Uterus (tissue), 4 donors: ENCODE measurements around the gene TGDS. TPM values are rescaled to one million over a fixed set of nuclear protein-coding genes. Genes with fewer than 3 reads are reported as not detected.
A peak's percentile ranks its signal among the peaks of the same experiment; 100 is the strongest.

Source experiments
- DNase-seq, 2 donors: peaks; one replicate each; pipeline ENCODE4 v3.0.0-alpha.2; 2019 to 2020
- H3K27ac ChIP-seq, 2 donors: fragments of 200-600 bp; sonication (generic); 1 replicate in 1 of 2; 2 replicates in 1 of 2; pipeline ENCODE4 v1.5.1; 2016 to 2018
- H3K27me3 ChIP-seq, 2 donors: fragments of 200-600 bp; sonication (generic); one replicate each; pipeline ENCODE4 v1.5.1; 2018 to 2019; ENCODE audit warnings: control low read depth in 1 of 2
- H3K36me3 ChIP-seq, 2 donors: fragments of 200-600 bp; sonication (generic); one replicate each; pipeline ENCODE4 v1.5.1; 2019; ENCODE audit warnings: control low read depth in 1 of 2
- H3K4me1 ChIP-seq, 2 donors: fragments of 200-600 bp; sonication (generic); one replicate each; pipeline ENCODE4 v1.5.1; 2018 to 2019; ENCODE audit warnings: control low read depth in 1 of 2
- H3K4me3 ChIP-seq, 2 donors: fragments of 200-600 bp; sonication (generic); 1 replicate in 1 of 2; 2 replicates in 1 of 2; pipeline ENCODE4 v1.5.1; 2018 to 2019; ENCODE audit warnings: mild to moderate bottlenecking in 1 of 2
- H3K9me3 ChIP-seq, 2 donors: fragments of 200-600 bp; sonication (generic); one replicate each; pipeline ENCODE4 v1.5.1; 2019; ENCODE audit warnings: control low read depth in 1 of 2
- POLR2A ChIP-seq, 2 donors: fragments of 450-650 bp; IDR thresholded peaks; one replicate each; pipeline ENCODE4 v1.6.1; 2016; ENCODE audit warnings: antibody characterized with exemption in 2 of 2, mild to moderate bottlenecking in 1 of 2, moderate library complexity in 1 of 2
- intact Hi-C: fragments of 100-400 bp; cut with DNase I; formaldehyde crosslinking; loops from one replicate; pipeline ENCODE4 v1.15.1; 2023; ENCODE audit warnings: low total_unique reads
- total RNA-seq, 4 donors: library from RNA; depleted of rRNA in 3 of 4; stranded (reverse); fragments of >200 nt in 3 of 4; gene quantifications; one replicate each; pipeline versions ENCODE4 v1.1.0 to v1.2.4, GENCODE V29; 2014 to 2023
- TF ChIP-seq, protein P1 (sequence below), 4 experiments: fragments of 200-600 bp in 2 of 4; fragments of 450-650 bp in 2 of 4; sonication (generic) in 2 of 4; IDR thresholded peaks; one replicate each; pipeline ENCODE4 v1.5.1; 2016 to 2019; ENCODE audit warnings: antibody characterized with exemption in 4 of 4, mild to moderate bottlenecking in 2 of 4, moderate library complexity in 1 of 4
- donor health status: DM: yes; HTN: yes; CAD: no.

TGDS gene
- total RNA-seq, 4 donors from 2014 or later = 10.2 to 29.7 (median 14.7) TPM

DNA sequence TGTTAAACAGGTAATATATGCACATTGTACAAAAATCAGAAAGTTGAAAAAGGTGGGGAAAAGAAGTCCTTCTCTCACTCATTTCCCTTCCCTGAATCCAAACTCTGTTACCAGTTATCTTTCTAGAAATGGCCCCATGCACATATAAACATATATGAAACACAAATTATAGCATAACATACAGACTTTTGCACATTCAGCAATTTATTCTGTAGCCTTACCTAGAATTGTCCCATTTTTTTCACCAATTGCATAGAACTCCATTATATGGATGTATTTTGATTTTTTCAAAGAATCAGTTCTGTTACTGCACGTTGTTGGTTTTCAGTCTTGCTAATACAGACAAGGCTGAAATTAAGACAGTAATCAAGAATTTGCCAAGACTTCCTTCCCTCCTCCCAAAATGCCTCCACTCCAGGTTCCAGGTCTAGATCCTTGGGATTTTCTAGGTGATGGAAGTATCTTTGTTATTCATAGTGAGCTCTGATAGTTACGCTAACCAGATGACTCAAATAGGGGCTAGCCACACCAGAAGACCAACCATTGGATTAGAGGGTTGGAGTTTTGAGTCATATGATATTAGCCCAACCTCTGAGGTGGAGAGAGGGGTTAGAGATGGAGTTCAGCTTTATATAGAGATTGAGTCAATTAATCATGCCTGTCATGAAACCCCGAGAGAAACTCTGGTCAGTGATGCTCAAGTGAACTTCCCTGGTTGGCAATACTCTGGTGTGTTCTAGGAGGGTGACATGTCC, 36.5 kb upstream of the TGDS start:
- no peaks in the 10 kb centered on the region for H3K4me1 ChIP-seq
- H3K9me3 ChIP-seq = no peaks in the 10 kb centered on the region
- intact Hi-C loops = no loop called here
- no peak for DNase-seq
- no peak overlapping the region for H3K27ac ChIP-seq
- no peak overlapping the region for H3K4me3 ChIP-seq
- TF ChIP-seq POLR2A (IDR thresholded peaks at IDR 0.05) = no peak
- TF ChIP-seq, protein P1, sequence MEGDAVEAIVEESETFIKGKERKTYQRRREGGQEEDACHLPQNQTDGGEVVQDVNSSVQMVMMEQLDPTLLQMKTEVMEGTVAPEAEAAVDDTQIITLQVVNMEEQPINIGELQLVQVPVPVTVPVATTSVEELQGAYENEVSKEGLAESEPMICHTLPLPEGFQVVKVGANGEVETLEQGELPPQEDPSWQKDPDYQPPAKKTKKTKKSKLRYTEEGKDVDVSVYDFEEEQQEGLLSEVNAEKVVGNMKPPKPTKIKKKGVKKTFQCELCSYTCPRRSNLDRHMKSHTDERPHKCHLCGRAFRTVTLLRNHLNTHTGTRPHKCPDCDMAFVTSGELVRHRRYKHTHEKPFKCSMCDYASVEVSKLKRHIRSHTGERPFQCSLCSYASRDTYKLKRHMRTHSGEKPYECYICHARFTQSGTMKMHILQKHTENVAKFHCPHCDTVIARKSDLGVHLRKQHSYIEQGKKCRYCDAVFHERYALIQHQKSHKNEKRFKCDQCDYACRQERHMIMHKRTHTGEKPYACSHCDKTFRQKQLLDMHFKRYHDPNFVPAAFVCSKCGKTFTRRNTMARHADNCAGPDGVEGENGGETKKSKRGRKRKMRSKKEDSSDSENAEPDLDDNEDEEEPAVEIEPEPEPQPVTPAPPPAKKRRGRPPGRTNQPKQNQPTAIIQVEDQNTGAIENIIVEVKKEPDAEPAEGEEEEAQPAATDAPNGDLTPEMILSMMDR (IDR thresholded peaks at IDR 0.05) = no peak
- no peaks in the 10 kb centered on the region for H3K27me3 ChIP-seq
- H3K36me3 ChIP-seq = no peaks in the 10 kb centered on the region

DNA sequence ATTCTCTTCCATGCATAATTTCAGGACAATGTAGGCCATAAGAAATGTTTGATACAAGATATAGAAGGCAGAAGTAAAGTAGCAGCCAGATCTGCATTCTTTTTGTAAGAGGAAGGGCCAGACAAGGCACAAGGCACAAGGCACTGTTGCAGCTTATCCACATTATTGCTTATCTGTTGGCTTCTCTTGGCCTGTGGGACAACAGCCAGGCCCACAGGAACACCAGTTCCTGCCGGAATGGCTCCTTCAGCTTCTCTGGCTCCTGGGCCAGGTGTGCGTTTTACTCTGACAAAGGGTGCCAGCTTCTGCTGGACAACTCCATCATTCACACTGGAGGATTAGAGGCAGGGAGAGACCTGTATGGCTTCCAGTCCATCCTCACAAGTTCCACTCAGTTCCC, 34.9 kb upstream of the TGDS start:
- H3K27ac ChIP-seq = no peak overlapping the region
- H3K36me3 ChIP-seq = no peaks in the 10 kb centered on the region
- H3K4me1 ChIP-seq = no peaks in the 10 kb centered on the region
- no peak for DNase-seq
- no peaks in the 10 kb centered on the region for H3K9me3 ChIP-seq
- no peak for TF ChIP-seq POLR2A (IDR thresholded peaks at IDR 0.05)
- TF ChIP-seq, protein P1 (IDR thresholded peaks at IDR 0.05) = no peak
- intact Hi-C loops = no loop called here
- no peaks in the 10 kb centered on the region for H3K27me3 ChIP-seq
- H3K4me3 ChIP-seq = no peak overlapping the region

DNA sequence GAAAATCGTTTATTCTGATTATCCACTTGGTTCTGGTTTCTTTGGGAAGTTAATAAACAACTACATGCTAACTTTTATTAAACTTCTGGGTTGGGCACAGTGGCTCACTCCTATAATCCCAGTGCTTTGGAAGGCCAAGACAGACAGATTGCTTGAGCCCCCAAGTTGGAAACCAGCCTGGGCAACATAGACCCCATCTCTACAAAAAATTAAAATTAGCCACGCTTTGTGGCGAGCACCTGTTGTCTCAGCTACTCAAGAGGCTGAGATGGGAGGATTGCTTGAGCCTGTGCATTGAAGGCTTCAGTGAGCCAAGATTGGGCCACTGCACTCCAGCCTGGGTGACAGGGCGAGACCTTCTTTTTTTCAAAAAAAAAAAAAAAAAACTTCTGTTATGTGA, 27.4 kb upstream of the TGDS start:
- TF ChIP-seq POLR2A (IDR thresholded peaks at IDR 0.05) = no peak
- TF ChIP-seq, protein P1 (IDR thresholded peaks at IDR 0.05) = no peak
- Histone ChIP-seq H3K4me1 (no peaks in the 10 kb centered on the region), H3K9me3 (no peaks in the 10 kb centered on the region), H3K27me3 (no peaks in the 10 kb centered on the region), H3K27ac (no peak overlapping the region), H3K4me3 (no peak overlapping the region), H3K36me3 (no peaks in the 10 kb centered on the region)
- DNase-seq = no peak
- intact Hi-C loops = loop anchor here (10.0 kb wide), 1 partner anchor 189 kb away; no protein-coding TSS in a partner anchor

DNA sequence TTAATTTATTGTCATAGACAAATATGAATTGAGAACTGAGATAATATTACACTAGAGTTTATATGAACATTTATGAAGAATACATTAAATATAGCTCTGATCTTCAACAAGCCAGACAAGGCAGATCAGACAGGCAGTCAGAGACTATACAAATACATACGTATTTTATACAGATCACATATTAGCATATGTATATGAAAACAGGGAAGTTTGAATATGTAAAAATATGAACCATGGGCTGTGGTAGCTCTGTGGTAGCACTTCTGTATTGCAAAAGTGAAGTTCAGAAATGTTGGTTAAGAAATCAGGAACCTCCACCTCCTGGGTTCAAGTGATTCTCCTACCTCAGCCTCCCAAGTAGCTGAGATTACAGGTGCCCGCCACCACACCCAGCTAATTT, 26.4 kb upstream of the TGDS start:
- DNase-seq = no peak
- TF ChIP-seq, protein P1 (IDR thresholded peaks at IDR 0.05) = no peak
- TF ChIP-seq POLR2A (IDR thresholded peaks at IDR 0.05) = no peak
- no peak overlapping the region for H3K27ac ChIP-seq
- no peaks in the 10 kb centered on the region for H3K27me3 ChIP-seq
- no peaks in the 10 kb centered on the region for H3K9me3 ChIP-seq
- no peak overlapping the region for H3K4me3 ChIP-seq
- intact Hi-C loops = loop anchor here (10.0 kb wide), 1 partner anchor 188 kb away; no protein-coding TSS in a partner anchor
- H3K4me1 ChIP-seq = no peaks in the 10 kb centered on the region
- H3K36me3 ChIP-seq = no peaks in the 10 kb centered on the region

DNA sequence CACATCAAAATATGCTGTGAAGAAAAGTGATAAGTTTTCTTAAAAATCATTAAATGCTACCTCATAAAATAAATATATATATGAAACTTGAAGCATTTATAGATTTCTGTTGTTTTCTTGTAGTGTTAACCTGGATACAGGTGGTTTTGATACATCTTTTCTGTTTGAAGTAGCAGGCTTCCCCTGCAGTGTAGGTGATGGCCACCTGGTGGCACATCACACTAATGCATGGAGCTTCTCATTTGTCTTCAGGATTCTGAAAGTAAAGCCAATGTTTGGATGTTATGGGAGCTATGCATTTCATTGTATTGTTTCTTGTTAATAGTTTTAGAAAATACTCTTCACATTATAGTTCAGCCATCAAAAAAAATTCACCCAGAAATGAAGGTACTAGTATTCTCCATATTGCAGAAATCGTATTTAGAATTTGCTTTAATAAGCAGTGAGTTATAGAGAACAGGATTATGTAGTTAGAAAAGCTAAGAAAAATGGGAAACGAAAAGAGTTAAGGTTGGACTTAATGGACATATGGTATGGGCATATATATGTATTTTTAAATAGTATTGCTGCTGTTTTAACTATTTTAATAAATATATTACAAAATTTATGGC, 24.4 kb upstream of the TGDS start:
- Histone ChIP-seq H3K27me3 (no peaks in the 10 kb centered on the region), H3K36me3 (no peaks in the 10 kb centered on the region), H3K9me3 (no peaks in the 10 kb centered on the region), H3K4me3 (no peak overlapping the region), H3K4me1 (no peaks in the 10 kb centered on the region), H3K27ac (no peak overlapping the region)
- no peak for TF ChIP-seq POLR2A (IDR thresholded peaks at IDR 0.05)
- TF ChIP-seq, protein P1 (IDR thresholded peaks at IDR 0.05) = peak in 1 of 4 experiments; percentile 13
- no peak for DNase-seq
- intact Hi-C loops = loop anchor here (10.0 kb wide), 1 partner anchor 186 kb away; no protein-coding TSS in a partner anchor
